Sigmoid colon (tissue), 7 donors: ENCODE data around the gene TACC2. TPM values are rescaled to one million over a fixed set of nuclear protein-coding genes. Genes with fewer than 3 reads are reported as not detected.

Experiments used
- DNase-seq: peaks from one replicate; pipeline ENCODE4 v3.0.0-alpha.2; 2019
- H3K27ac ChIP-seq, 4 donors: fragments of 200-600 bp; sonication (generic); one replicate each; pipeline ENCODE4 v1.5.1; 2016 to 2019; ENCODE audit warnings: mild to moderate bottlenecking in 1 of 4
- H3K27me3 ChIP-seq, 3 donors: fragments of 200-600 bp; sonication (generic); one replicate each; pipeline ENCODE4 v1.5.1; 2019; ENCODE audit warnings: mild to moderate bottlenecking in 1 of 3
- H3K36me3 ChIP-seq, 4 donors: fragments of 200-600 bp; sonication (generic); one replicate each; pipeline ENCODE4 v1.5.1; 2016 to 2019
- H3K4me1 ChIP-seq, 4 donors: fragments of 200-600 bp; sonication (generic); one replicate each; pipeline ENCODE4 v1.5.1; 2017 to 2019
- H3K4me3 ChIP-seq, 4 donors: fragments of 200-600 bp; sonication (generic); one replicate each; pipeline ENCODE4 v1.5.1; 2017 to 2019; ENCODE audit warnings: mild to moderate bottlenecking in 2 of 4, moderate library complexity in 1 of 4
- H3K9me3 ChIP-seq, 4 donors: fragments of 200-600 bp in 3 of 4; sonication (generic) in 3 of 4; one replicate each; pipeline versions ENCODE4 v1.5.1 to v1.6.1; 2013 to 2019
- CTCF ChIP-seq, 4 experiments: fragments of 450-650 bp in 3 of 4; fragments of 200-600 bp in 1 of 4; IDR thresholded peaks; one replicate each; pipeline ENCODE4 v1.5.1; 2016 to 2019; ENCODE audit warnings: antibody characterized with exemption in 4 of 4, mild to moderate bottlenecking in 3 of 4, moderate library complexity in 2 of 4
- EP300 ChIP-seq, 4 donors: sonication (generic); formaldehyde crosslinking; IDR thresholded peaks; one replicate each; pipeline ENCODE4 v1.6.1; 2017; ENCODE audit warnings: antibody characterized with exemption in 4 of 4
- POLR2A ChIP-seq, 2 donors: fragments of 450-650 bp; IDR thresholded peaks; one replicate each; pipeline ENCODE4 v1.6.1; 2016; ENCODE audit warnings: antibody characterized with exemption in 2 of 2, mild to moderate bottlenecking in 2 of 2, moderate library complexity in 2 of 2
- POLR2AphosphoS5 ChIP-seq, 4 donors: sonication (generic); formaldehyde crosslinking; IDR thresholded peaks; one replicate each; pipeline ENCODE4 v1.6.1; 2017; ENCODE audit warnings: antibody characterized with exemption in 4 of 4
- WGBS, 2 donors: extraction: QIAGEN DNeasy Blood & Tissue Kit; methylation state at CpG; one replicate each; pipeline ENCODE4 v1.1.7; 2013; 5-methylcytosine and 5-hydroxymethylcytosine counted together
- intact Hi-C: fragments of 100-400 bp; cut with DNase I; formaldehyde crosslinking; loops from one replicate; pipeline ENCODE4 v1.15.1; 2023
- polyA plus RNA-seq, 3 donors: library from polyadenylated mRNA; stranded (reverse); fragments of 200-250 nt; gene quantifications; one replicate each; pipeline ENCODE4 v1.2.3, GENCODE V29; 2013
- total RNA-seq, 4 donors: library from RNA; depleted of rRNA; stranded (reverse); fragments of >200 nt; gene quantifications; one replicate each; pipeline ENCODE4 v1.1.0, GENCODE V29; 2016
- donor health status: healthy with polysubstance abuse.
- donor health status: Bipolar disorder and iron deficiency.
- donor health status: healthy.

TACC2 gene
- total and polyA plus RNA-seq, 7 donors = 43.7 to 173 (median 71.0) TPM

GRCh38 chr10:122147663-122148062 lies 158.7 kb downstream of the TACC2 start:
- no peak for TF ChIP-seq POLR2A (IDR thresholded peaks at IDR 0.05)
- peak in 3 of 4 donors; percentile 18 to 25 (median 22) for TF ChIP-seq POLR2AphosphoS5 (IDR thresholded peaks at IDR 0.05)
- TF ChIP-seq EP300 (IDR thresholded peaks at IDR 0.05) = no peak
- no peak for TF ChIP-seq CTCF (IDR thresholded peaks at IDR 0.05)
- Histone ChIP-seq H3K4me3 (no peak overlapping the region), H3K27me3 (no peaks in the 10 kb centered on the region), H3K9me3 (no peaks in the 10 kb centered on the region), H3K4me1 (peaks cover 0 to 64% (median 52%) of the 10 kb centered on the region in 4 donors), H3K27ac (peak overlapping the region; percentile 68 to 84 (median 80)), H3K36me3 (peaks cover 0 to 19% (median 9%) of the 10 kb centered on the region in 4 donors)
- intact Hi-C loops = loop anchor here (10.0 kb wide), 1 partner anchor 287 kb away; no protein-coding TSS in a partner anchor
- WGBS, 2 donors = 76 to 88% methylated on average over 7 of the region's 7 CpGs
- no peak for DNase-seq

- Histone ChIP-seq H3K27me3 (no peaks in the 10 kb centered on the region), H3K4me3 (peak overlapping the region in 1 of 4 donors; percentile 11), H3K9me3 (no peaks in the 10 kb centered on the region), H3K27ac (peak overlapping the region; percentile 68 to 84 (median 80)), H3K36me3 (peaks cover 0 to 19% (median 7%) of the 10 kb centered on the region in 4 donors), H3K4me1 (peaks cover 0 to 63% (median 48%) of the 10 kb centered on the region in 4 donors)
- TF ChIP-seq CTCF (IDR thresholded peaks at IDR 0.05) (no peak), EP300 (IDR thresholded peaks at IDR 0.05) (no peak), POLR2A (IDR thresholded peaks at IDR 0.05) (no peak)
- DNase-seq = peak; percentile 86
- intact Hi-C loops = loop anchor here (10.0 kb wide), 1 partner anchor 286 kb away; no protein-coding TSS in a partner anchor
- 68 to 78% methylated on average over 15 of the region's 15 CpGs for WGBS, 2 donors
These were observed 160.1 kb downstream of the TACC2 start for GRCh38 chr10:122148876-122149560.

DNA sequence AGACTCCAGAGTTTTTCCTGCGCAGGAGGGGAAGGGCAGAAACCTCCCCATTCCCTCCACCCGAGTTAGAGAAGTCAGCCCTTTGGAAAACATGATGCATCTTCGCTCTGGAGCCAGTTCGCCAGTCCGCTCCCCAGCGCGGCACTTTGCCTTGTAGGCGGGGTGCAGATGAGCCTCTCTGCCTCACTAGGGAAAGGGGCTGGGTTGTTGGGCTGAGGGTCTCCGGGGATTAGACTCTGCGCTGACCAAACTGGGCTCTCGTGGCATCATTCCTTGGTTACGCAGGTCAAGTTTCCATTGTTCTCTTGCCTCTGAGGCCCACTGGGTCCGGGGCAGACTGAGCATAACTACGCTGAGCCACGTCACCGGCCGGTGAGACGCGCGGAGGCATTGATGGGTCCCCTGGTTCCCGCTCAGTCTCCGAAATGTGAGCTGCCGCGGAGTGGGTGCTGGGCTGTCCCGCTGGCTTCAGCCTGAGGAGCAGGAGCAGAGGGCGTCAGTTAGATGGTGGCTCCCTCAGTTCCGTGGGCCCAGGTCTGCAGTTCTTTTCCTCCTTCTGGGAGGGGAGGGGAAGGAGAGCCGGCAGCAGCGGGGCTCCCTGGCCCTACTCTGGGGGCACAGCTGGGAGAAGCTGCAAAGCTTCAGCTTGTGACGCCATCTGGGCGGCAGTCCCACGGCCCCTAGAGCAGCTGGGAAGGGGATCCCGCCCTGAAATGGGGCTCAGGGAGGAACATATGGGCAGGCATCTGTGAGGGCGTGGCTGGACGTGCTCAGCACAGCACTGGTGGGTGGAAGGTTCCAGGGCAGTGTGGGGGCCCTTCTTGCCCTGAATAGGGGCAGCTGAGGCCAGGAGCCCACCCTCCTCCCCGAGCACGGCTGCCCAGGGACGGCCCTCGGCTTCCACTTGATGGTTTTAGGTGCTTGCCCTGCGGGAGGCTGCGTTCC lies 160.9 kb downstream of the TACC2 start:
- peak overlapping the region; percentile 68 to 84 (median 80) for H3K27ac ChIP-seq
- H3K27me3 ChIP-seq = no peaks in the 10 kb centered on the region
- H3K9me3 ChIP-seq = no peaks in the 10 kb centered on the region
- intact Hi-C loops = loop anchor here (10.0 kb wide), 1 partner anchor 285 kb away; no protein-coding TSS in a partner anchor
- 77 to 81% methylated on average over 41 of the region's 41 CpGs for WGBS, 2 donors
- H3K4me1 ChIP-seq = peaks cover 0 to 67% (median 56%) of the 10 kb centered on the region in 4 donors
- TF ChIP-seq POLR2AphosphoS5 (IDR thresholded peaks at IDR 0.05) = peak in 1 of 4 donors; percentile 11
- TF ChIP-seq EP300 (IDR thresholded peaks at IDR 0.05) = no peak
- peak; percentile 83 for DNase-seq
- peak overlapping the region in 1 of 4 donors; percentile 11 for H3K4me3 ChIP-seq
- peaks cover 0 to 11% (median 5%) of the 10 kb centered on the region in 4 donors for H3K36me3 ChIP-seq

GRCh38 chr10:122151121-122151694 lies 162.2 kb downstream of the TACC2 start:
- H3K4me1 ChIP-seq = peaks cover 0 to 75% (median 64%) of the 10 kb centered on the region in 4 donors
- 92 to 94% methylated on average over 5 of the region's 5 CpGs for WGBS, 2 donors
- peak overlapping the region; percentile 68 to 84 (median 80) for H3K27ac ChIP-seq
- intact Hi-C loops = no loop called here
- no peaks in the 10 kb centered on the region for H3K9me3 ChIP-seq
- H3K36me3 ChIP-seq = no peaks in the 10 kb centered on the region
- no peak for TF ChIP-seq EP300 (IDR thresholded peaks at IDR 0.05)
- H3K27me3 ChIP-seq = no peaks in the 10 kb centered on the region
- no peak for DNase-seq
- no peak overlapping the region for H3K4me3 ChIP-seq

DNA sequence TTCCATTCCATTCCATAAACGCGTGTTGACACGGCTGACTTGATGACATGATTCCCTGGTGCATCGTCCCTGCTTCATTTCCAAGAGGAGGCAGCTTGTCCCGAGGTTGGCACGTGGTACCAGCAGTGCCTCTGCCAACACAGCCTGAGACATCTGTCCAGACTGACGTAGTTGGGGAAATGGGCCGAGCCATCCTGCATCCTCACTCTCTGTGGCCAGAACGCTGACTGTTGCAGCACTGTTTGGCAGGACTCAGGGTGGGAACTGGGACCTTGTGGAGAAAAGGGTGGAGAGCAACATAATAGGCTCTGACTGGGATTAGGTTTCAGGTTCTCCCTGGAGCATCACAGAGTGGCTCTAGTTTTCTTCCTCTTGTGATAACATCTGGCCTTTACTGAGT lies 163.6 kb downstream of the TACC2 start:
- Histone ChIP-seq H3K9me3 (no peaks in the 10 kb centered on the region), H3K36me3 (no peaks in the 10 kb centered on the region), H3K27ac (peak overlapping the region; percentile 68 to 85 (median 83)), H3K4me1 (peaks cover 0 to 72% (median 62%) of the 10 kb centered on the region in 4 donors), H3K27me3 (no peaks in the 10 kb centered on the region), H3K4me3 (no peak overlapping the region)
- WGBS, 2 donors = 79 to 89% methylated on average over 9 of the region's 9 CpGs
- DNase-seq = peak; percentile 97
- intact Hi-C loops = no loop called here
- TF ChIP-seq POLR2A (IDR thresholded peaks at IDR 0.05) (no peak), EP300 (IDR thresholded peaks at IDR 0.05) (peak in 3 of 4 donors; percentile 32 to 97 (median 72)), CTCF (IDR thresholded peaks at IDR 0.05) (no peak), POLR2AphosphoS5 (IDR thresholded peaks at IDR 0.05) (peak; percentile 68 to 92 (median 70))
